Stomach (tissue), 4 donors: Measurements from ENCODE around the gene CELF1.

ENCODE experiments used
- CTCF ChIP-seq, 7 experiments: fragments of 450-650 bp in 4 of 7; fragments of 200-600 bp in 3 of 7; sonication (generic) in 3 of 7; IDR thresholded peaks; one replicate each; pipeline ENCODE4 v1.5.1; 2016 to 2019; ENCODE audit warnings: antibody characterized with exemption in 7 of 7, control low read depth in 2 of 7, mild to moderate bottlenecking in 1 of 7
- EP300 ChIP-seq: sonication (generic); formaldehyde crosslinking; IDR thresholded peaks from one replicate; pipeline ENCODE4 v1.6.1; 2017; ENCODE audit warnings: antibody characterized with exemption

GRCh38 chr11:47506795-47507562, 46.0 kb downstream of the CELF1 start:
- TF ChIP-seq CTCF (IDR thresholded peaks at IDR 0.05), result no peak
- no peak for TF ChIP-seq EP300
